WTC11 (cell line): ENCODE measurements around the gene MAP7. TPM values are rescaled to one million over a fixed set of nuclear protein-coding genes. Genes with fewer than 3 reads are reported as not detected.

Experiments used
- ATAC-seq: fragments of 200-7000 bp; cut with Tn5 transposase; 2 replicates; pipeline ENCODE4 v1.10.0; 2021; ENCODE audit warnings: mild to moderate bottlenecking, moderate library complexity
- CTCF ChIA-PET: fragments of 300-600 bp; sonication (Branson Sonifier 250); formaldehyde crosslinking; loops from one replicate; lab custom pipeline; 2021; ENCODE audit warnings: antibody characterized with exemption; lab: Charles Lee
- POLR2A ChIA-PET: fragments of 350-600 bp; sonication (Branson Sonifier 250); formaldehyde crosslinking; loops from one replicate; lab custom pipeline; 2021; ENCODE audit warnings: antibody characterized with exemption; lab: Charles Lee
- DNase-seq: peaks from one replicate; pipeline ENCODE4 v3.0.0; 2021; ENCODE audit warnings: low spot score
- H3K27ac Mint-ChIP-seq: 2 replicates; pipeline ENCODE4 v1.8.0; 2021; ENCODE audit warnings: mixed read lengths
- H3K27me3 Mint-ChIP-seq: 2 replicates; pipeline ENCODE4 v1.8.0; 2021; ENCODE audit warnings: low read depth, mild to moderate bottlenecking, moderate library complexity, mixed read lengths
- H3K36me3 Mint-ChIP-seq: 2 replicates; pipeline ENCODE4 v1.8.0; 2021; ENCODE audit warnings: mixed read lengths
- H3K4me1 Mint-ChIP-seq: 2 replicates; pipeline ENCODE4 v1.8.0; 2022; ENCODE audit warnings: mixed read lengths
- H3K4me3 Mint-ChIP-seq: 2 replicates; pipeline ENCODE4 v1.8.0; 2021; ENCODE audit warnings: mild to moderate bottlenecking, moderate library complexity, mixed read lengths
- H3K9me3 Mint-ChIP-seq: 2 replicates; pipeline ENCODE4 v1.8.0; 2021; ENCODE audit warnings: mixed read lengths
- ATF6 ChIP-seq: sonication (generic); formaldehyde crosslinking; IDR thresholded peaks from 2 replicates; pipeline ENCODE4 v1.8.1; 2023; ENCODE audit warnings: mild to moderate bottlenecking, missing genetic modification reagents
- GABPB1 ChIP-seq: sonication (generic); formaldehyde crosslinking; IDR thresholded peaks from 2 replicates; pipeline ENCODE4 v1.8.1; 2023; ENCODE audit warnings: mild to moderate bottlenecking, missing genetic modification reagents
- HMGA2 ChIP-seq: fragments of 250-450 bp; sonication (Bioruptor Pico); IDR thresholded peaks from 2 replicates; pipeline ENCODE4 v1.4.0; 2021; ENCODE audit warnings: mild to moderate bottlenecking, moderate library complexity
- MAX ChIP-seq: sonication (generic); formaldehyde crosslinking; IDR thresholded peaks from 2 replicates; pipeline ENCODE4 v1.8.0; 2022; ENCODE audit warnings: mild to moderate bottlenecking, missing genetic modification reagents
- NFE2L1 ChIP-seq: sonication (generic); formaldehyde crosslinking; IDR thresholded peaks from 2 replicates; pipeline ENCODE4 v1.8.1; 2023; ENCODE audit warnings: missing genetic modification reagents
- NR1H2 ChIP-seq: sonication (generic); formaldehyde crosslinking; IDR thresholded peaks from 2 replicates; pipeline ENCODE4 v1.9.0; 2021; ENCODE audit warnings: mild to moderate bottlenecking, moderate library complexity, missing genetic modification reagents
- NR3C1 ChIP-seq: sonication (generic); formaldehyde crosslinking; conservative IDR thresholded peaks from 2 replicates; pipeline ENCODE4 v1.8.1; 2023; ENCODE audit warnings: low read depth, mild to moderate bottlenecking, missing genetic modification reagents
- PRRX2 ChIP-seq: fragments of 250-450 bp; sonication (Bioruptor Pico); IDR thresholded peaks from 2 replicates; pipeline ENCODE4 v1.8.0; 2021; ENCODE audit warnings: mild to moderate bottlenecking
- RELA ChIP-seq: sonication (generic); formaldehyde crosslinking; IDR thresholded peaks from 2 replicates; pipeline ENCODE4 v1.8.1; 2022; ENCODE audit warnings: missing genetic modification reagents, mild to moderate bottlenecking, borderline replicate concordance
- SMAD4 ChIP-seq: sonication (generic); formaldehyde crosslinking; IDR thresholded peaks from 2 replicates; pipeline ENCODE4 v1.8.0; 2022; ENCODE audit warnings: mild to moderate bottlenecking, missing genetic modification reagents
- SOX15 ChIP-seq: fragments of 250-450 bp; sonication (Bioruptor Pico); IDR thresholded peaks from 2 replicates; pipeline ENCODE4 v1.9.0; 2021; ENCODE audit warnings: mild to moderate bottlenecking
- TEAD1 ChIP-seq: sonication (generic); formaldehyde crosslinking; IDR thresholded peaks from 2 replicates; pipeline ENCODE4 v1.8.0; 2022; ENCODE audit warnings: mild to moderate bottlenecking, missing genetic modification reagents
- TEAD4 ChIP-seq: sonication (generic); formaldehyde crosslinking; IDR thresholded peaks from 2 replicates; pipeline ENCODE4 v1.8.0; 2022; ENCODE audit warnings: mild to moderate bottlenecking, missing genetic modification reagents
- ZMAT4 ChIP-seq: fragments of 250-450 bp; sonication (Bioruptor Pico); IDR thresholded peaks from 2 replicates; pipeline ENCODE4 v1.9.0; 2021; ENCODE audit warnings: mild to moderate bottlenecking
- ZNF121 ChIP-seq: sonication (generic); formaldehyde crosslinking; IDR thresholded peaks from 2 replicates; pipeline ENCODE4 v1.8.0; 2023; ENCODE audit warnings: missing genetic modification reagents
- ZNF219 ChIP-seq: sonication (generic); formaldehyde crosslinking; IDR thresholded peaks from 2 replicates; pipeline ENCODE4 v1.8.0; 2023; ENCODE audit warnings: missing genetic modification reagents, mild to moderate bottlenecking, borderline replicate concordance
- ZNF396 ChIP-seq: fragments of 250-450 bp; sonication (Bioruptor Pico); IDR thresholded peaks from 2 replicates; pipeline ENCODE4 v1.8.0; 2021; ENCODE audit warnings: mild to moderate bottlenecking, moderate library complexity, borderline replicate concordance
- ZSCAN18 ChIP-seq: fragments of 250-450 bp; sonication (Bioruptor Pico); IDR thresholded peaks from 2 replicates; pipeline ENCODE4 v2.1.2; 2022; ENCODE audit warnings: mild to moderate bottlenecking, moderate library complexity
- total RNA-seq: library from RNA; stranded (reverse); gene quantifications from 3 replicates; pipeline ENCODE4 v1.2.3, GENCODE V29; 2021
- TF ChIP-seq, protein P1 (sequence below): sonication (generic); formaldehyde crosslinking; IDR thresholded peaks from 2 replicates; pipeline ENCODE4 v1.8.0; 2023; ENCODE audit warnings: mild to moderate bottlenecking, missing genetic modification reagents
- TF ChIP-seq, protein P2 (sequence below): sonication (generic); formaldehyde crosslinking; IDR thresholded peaks from 2 replicates; pipeline ENCODE4 v1.8.1; 2023; ENCODE audit warnings: mild to moderate bottlenecking, missing genetic modification reagents, moderate library complexity
- TF ChIP-seq, protein P3 (sequence below): sonication (generic); formaldehyde crosslinking; IDR thresholded peaks from 2 replicates; pipeline ENCODE4 v1.8.0; 2022; ENCODE audit warnings: mild to moderate bottlenecking, missing genetic modification reagents
- TF ChIP-seq, protein P4 (sequence below): sonication (generic); formaldehyde crosslinking; IDR thresholded peaks from 2 replicates; pipeline ENCODE4 v1.8.1; 2023; ENCODE audit warnings: mild to moderate bottlenecking, missing genetic modification reagents, moderate library complexity

The MAP7 gene
- total RNA-seq, 1 experiment from 2014 or later, result 56.6 TPM

DNA sequence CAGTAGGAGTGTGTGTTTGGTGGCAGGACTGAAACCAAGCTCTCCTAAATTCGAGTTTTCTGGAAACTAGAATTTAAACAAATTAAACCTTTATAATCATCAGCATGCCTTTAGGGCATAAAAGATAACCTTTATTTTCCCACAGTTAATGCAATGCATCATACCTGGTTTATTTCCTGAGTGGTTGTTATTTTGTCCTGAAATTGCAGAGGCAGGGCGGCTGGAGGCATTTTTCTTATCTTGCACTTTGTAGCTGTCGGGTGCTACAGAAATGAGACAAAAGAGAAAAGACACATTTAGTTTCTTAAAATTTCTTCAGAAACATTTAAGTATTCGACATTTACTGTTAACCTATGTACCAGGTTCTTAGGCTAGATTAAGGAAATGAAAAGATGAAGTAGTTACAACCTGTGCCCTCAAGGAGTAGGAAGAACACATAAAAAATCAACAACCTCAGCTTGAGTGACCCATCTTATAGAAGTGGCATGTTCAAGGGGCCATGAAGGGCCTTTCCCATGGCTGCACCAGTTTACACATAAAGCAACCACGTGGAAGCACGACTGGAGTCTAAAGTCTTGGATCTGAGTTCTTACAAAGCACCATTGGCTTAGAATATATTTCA lies 128.6 kb downstream of the MAP7 start (continued):
- no peak for TF ChIP-seq MAX (CRISPR knock-in tag)
- TF ChIP-seq SOX15 (CRISPR knock-in tag), result no peak
- TF ChIP-seq, protein P1, sequence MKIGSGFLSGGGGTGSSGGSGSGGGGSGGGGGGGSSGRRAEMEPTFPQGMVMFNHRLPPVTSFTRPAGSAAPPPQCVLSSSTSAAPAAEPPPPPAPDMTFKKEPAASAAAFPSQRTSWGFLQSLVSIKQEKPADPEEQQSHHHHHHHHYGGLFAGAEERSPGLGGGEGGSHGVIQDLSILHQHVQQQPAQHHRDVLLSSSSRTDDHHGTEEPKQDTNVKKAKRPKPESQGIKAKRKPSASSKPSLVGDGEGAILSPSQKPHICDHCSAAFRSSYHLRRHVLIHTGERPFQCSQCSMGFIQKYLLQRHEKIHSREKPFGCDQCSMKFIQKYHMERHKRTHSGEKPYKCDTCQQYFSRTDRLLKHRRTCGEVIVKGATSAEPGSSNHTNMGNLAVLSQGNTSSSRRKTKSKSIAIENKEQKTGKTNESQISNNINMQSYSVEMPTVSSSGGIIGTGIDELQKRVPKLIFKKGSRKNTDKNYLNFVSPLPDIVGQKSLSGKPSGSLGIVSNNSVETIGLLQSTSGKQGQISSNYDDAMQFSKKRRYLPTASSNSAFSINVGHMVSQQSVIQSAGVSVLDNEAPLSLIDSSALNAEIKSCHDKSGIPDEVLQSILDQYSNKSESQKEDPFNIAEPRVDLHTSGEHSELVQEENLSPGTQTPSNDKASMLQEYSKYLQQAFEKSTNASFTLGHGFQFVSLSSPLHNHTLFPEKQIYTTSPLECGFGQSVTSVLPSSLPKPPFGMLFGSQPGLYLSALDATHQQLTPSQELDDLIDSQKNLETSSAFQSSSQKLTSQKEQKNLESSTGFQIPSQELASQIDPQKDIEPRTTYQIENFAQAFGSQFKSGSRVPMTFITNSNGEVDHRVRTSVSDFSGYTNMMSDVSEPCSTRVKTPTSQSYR (CRISPR knock-in tag), result no peak
- no peak for TF ChIP-seq PRRX2 (CRISPR knock-in tag)
- no peak for TF ChIP-seq NFE2L1
- TF ChIP-seq, protein P2, sequence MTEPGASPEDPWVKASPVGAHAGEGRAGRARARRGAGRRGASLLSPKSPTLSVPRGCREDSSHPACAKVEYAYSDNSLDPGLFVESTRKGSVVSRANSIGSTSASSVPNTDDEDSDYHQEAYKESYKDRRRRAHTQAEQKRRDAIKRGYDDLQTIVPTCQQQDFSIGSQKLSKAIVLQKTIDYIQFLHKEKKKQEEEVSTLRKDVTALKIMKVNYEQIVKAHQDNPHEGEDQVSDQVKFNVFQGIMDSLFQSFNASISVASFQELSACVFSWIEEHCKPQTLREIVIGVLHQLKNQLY (CRISPR knock-in tag), result no peak

DNA sequence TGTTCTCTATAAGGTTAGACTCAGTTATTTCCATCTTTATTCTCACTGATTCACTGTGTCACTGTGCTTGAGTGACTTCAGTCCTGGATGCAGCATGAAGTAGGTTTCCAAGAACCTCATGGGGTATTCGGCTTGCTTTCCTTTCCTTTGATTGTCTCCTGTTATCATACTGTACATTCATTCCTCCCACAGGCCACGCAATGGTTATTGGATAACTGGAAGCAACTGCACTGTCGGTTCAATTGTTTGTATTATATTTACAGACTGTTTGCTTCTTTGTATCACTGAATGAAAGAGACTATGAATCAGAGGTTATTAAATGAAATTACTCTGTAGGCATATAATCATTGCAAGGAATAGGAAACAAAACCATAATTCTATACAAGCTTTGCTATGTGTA lies 129.4 kb downstream of the MAP7 start:
- CTCF ChIA-PET, result no interaction called here
- Mint-ChIP-seq H3K9me3 (no peaks in the 10 kb centered on the region), H3K27me3 (no peaks in the 10 kb centered on the region), H3K36me3 (peaks cover 9% of the 10 kb centered on the region), H3K27ac (no peak overlapping the region), H3K4me3 (no peak overlapping the region), H3K4me1 (peaks cover 12% of the 10 kb centered on the region)
- ATAC-seq (no peak), DNase-seq (no peak)
- POLR2A ChIA-PET, result no interaction called here
- TF ChIP-seq GABPB1 (CRISPR knock-in tag) (no peak), ATF6 (CRISPR knock-in tag) (no peak), SMAD4 (CRISPR knock-in tag) (no peak), ZSCAN18 (CRISPR knock-in tag) (no peak), SOX15 (CRISPR knock-in tag) (no peak), TEAD4 (CRISPR knock-in tag) (no peak), ZMAT4 (CRISPR knock-in tag) (no peak), HMGA2 (no peak), ZNF396 (CRISPR knock-in tag) (no peak), NR3C1 (no peak), RELA (CRISPR knock-in tag) (no peak), PRRX2 (CRISPR knock-in tag) (no peak), TEAD1 (CRISPR knock-in tag) (no peak), NR1H2 (CRISPR knock-in tag) (no peak), ZNF121 (CRISPR knock-in tag) (no peak), ZNF219 (CRISPR knock-in tag) (no peak)
- TF ChIP-seq, protein P3, sequence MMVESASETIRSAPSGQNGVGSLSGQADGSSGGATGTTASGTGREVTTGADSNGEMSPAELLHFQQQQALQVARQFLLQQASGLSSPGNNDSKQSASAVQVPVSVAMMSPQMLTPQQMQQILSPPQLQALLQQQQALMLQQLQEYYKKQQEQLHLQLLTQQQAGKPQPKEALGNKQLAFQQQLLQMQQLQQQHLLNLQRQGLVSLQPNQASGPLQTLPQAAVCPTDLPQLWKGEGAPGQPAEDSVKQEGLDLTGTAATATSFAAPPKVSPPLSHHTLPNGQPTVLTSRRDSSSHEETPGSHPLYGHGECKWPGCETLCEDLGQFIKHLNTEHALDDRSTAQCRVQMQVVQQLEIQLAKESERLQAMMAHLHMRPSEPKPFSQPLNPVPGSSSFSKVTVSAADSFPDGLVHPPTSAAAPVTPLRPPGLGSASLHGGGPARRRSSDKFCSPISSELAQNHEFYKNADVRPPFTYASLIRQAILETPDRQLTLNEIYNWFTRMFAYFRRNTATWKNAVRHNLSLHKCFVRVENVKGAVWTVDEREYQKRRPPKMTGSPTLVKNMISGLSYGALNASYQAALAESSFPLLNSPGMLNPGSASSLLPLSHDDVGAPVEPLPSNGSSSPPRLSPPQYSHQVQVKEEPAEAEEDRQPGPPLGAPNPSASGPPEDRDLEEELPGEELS (CRISPR knock-in tag), result no peak
- TF ChIP-seq, protein P4, sequence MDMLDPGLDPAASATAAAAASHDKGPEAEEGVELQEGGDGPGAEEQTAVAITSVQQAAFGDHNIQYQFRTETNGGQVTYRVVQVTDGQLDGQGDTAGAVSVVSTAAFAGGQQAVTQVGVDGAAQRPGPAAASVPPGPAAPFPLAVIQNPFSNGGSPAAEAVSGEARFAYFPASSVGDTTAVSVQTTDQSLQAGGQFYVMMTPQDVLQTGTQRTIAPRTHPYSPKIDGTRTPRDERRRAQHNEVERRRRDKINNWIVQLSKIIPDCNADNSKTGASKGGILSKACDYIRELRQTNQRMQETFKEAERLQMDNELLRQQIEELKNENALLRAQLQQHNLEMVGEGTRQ (CRISPR knock-in tag), result no peak
